Epithelial cell of proximal tubule (primary cell): ENCODE data around the gene SYNGR4. TPM values are rescaled to one million over a fixed set of nuclear protein-coding genes. Genes with fewer than 3 reads are reported as not detected.
"Not testable (repeated sequence)": the region's sequence is repeated elsewhere in the genome, so short reads cannot be mapped to it uniquely, and the experiment has no call there.

ENCODE experiments used
- DNase-seq: peaks from one replicate; pipeline ENCODE4 v3.0.0-alpha.2; 2011; ENCODE audit warnings: low read depth
- H3K4me3 ChIP-seq: 2 replicates; pipeline ENCODE4 v1.5.1; 2011; ENCODE audit warnings: low read depth, mild to moderate bottlenecking, low read length
- total RNA-seq: library from RNA; depleted of rRNA; stranded (reverse); fragments of >200 nt; gene quantifications from 2 replicates; pipeline ENCODE4 v1.2.3, GENCODE V29; 2015
- TF ChIP-seq, protein P1 (sequence below): conservative IDR thresholded peaks from 2 replicates; pipeline ENCODE4 v1.5.1; 2012; ENCODE audit warnings: low read depth, mild to moderate bottlenecking, low read length

The SYNGR4 gene, protein sequence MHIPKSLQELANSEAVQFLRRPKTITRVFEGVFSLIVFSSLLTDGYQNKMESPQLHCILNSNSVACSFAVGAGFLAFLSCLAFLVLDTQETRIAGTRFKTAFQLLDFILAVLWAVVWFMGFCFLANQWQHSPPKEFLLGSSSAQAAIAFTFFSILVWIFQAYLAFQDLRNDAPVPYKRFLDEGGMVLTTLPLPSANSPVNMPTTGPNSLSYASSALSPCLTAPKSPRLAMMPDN
- total RNA-seq = not detected in 2 replicates

DNA sequence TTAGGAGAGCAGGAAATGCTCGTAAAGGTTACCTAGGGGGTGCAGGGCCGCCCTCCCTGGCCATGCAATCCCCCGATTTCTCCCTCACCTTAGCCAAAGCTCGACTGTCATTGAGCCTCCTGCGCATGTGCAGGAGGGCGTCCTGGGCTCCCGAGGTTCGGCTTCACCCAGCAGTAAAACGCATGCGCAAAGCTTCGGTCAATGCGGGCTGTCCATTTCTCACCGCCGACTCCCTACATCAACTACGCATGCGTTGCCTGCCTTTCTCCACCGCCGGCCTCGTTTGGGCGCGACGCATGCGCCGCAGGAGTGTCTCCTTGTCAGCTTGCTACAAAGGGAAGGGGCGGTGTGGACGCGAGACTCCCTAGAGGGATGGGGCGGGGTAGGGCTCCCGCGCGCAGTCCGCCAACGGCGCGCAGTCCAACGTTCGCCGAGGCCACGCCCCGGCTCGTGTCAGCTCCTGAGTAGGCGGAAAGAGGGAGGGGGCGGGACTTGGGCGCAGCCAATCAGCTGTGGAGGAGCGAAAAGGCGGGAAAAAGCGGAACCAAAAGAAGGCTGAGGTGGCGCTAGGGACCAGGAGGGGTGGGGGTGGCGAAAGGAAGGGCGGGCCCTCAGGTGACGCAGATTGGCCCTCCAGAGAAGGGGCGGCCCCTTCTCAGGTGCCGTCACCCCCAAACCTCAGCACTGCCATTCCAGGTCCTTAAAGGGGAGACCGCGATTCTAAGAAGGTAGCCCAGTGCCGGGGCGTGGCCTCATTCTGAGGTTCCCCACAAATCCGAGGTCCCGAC is at the start of gene SYNGR4, which contains the start of gene TMEM143:
TSS of gene SYNGR4 (plus strand) at position 558 of the 788 bp plus-strand sequence. CDS start 1,476 bp downstream, outside the sequence.
TSS of gene TMEM143 (minus strand) at position 131 of the 788 bp plus-strand sequence. CDS start at position 111, 20 bp downstream.
- peak; percentile 74 for DNase-seq
- H3K4me3 ChIP-seq = peak within 1 kb of the TSS; percentile 83
- TF ChIP-seq, protein P1, sequence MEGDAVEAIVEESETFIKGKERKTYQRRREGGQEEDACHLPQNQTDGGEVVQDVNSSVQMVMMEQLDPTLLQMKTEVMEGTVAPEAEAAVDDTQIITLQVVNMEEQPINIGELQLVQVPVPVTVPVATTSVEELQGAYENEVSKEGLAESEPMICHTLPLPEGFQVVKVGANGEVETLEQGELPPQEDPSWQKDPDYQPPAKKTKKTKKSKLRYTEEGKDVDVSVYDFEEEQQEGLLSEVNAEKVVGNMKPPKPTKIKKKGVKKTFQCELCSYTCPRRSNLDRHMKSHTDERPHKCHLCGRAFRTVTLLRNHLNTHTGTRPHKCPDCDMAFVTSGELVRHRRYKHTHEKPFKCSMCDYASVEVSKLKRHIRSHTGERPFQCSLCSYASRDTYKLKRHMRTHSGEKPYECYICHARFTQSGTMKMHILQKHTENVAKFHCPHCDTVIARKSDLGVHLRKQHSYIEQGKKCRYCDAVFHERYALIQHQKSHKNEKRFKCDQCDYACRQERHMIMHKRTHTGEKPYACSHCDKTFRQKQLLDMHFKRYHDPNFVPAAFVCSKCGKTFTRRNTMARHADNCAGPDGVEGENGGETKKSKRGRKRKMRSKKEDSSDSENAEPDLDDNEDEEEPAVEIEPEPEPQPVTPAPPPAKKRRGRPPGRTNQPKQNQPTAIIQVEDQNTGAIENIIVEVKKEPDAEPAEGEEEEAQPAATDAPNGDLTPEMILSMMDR = no peak

DNA sequence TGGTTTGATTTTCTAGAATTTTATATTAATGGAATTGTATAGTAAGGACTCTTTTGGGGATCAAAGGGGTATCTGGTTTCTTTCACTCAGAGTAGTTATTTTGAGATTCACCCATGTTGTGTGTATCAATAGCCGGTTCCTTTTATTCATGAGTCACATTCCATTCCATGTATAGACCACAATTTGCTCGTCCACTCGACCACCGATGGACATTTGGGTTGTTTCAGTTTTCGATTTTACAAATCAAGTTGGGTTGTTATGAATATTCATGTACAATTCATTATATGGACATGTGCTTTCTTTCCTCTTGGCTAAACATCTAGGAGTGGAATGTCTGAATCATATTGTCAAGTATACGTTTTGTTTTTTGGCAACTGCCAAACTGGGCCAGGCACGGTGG is 48.5 kb upstream of the SYNGR4 start:
- H3K4me3 ChIP-seq = no peak overlapping the region
- no peak for DNase-seq
- TF ChIP-seq, protein P1 = no peak

DNA sequence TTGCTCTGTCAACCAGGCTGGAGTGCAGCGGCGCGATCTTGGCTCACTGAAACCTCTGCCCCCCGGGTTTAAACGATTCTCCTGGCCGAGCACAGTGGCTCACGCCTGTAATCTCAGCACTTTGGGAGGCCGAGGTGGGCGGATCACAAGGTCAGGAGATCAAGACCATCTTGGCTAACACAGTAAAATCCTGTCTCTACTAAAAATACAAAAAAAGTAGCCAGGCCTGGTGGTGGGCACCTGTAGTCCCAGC is 46.5 kb upstream of the SYNGR4 start:
- not testable (repeated sequence) for H3K4me3 ChIP-seq, DNase-seq

DNA sequence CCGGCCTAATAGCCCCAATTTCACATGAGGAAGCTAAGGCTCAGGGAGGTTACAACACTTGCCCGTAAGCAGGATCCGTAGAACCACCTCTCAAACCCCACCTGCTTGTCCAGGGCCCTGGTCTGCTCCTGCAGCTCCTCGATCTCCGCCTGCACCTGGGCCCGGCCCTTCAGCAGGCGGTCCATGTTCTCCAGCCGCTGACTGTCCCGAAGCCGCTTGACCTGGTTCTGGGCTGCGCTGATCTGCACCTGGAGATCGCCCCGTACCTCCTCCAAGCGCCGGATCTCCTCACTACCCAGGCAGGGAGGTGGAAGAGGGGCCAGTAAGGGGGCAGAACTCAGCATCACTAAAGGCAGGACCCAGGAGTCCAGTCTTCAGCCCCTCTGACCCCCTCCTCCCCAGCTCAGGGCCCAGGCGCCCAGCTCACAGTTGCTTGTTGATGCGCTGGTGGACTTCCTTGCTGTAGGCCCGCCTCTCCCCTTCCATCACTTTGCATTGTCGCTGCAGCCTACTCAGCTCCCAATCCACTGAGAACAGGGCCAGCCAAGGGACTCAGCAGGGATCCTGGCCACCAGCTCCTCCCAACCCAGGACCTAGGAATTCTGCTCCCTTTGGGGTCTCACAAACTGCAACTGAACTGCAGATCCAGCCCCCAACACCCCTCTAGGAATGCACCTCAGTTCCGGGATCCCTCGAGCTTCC is 45.7 kb upstream of the SYNGR4 start:
- TF ChIP-seq, protein P1 = no peak

DNA sequence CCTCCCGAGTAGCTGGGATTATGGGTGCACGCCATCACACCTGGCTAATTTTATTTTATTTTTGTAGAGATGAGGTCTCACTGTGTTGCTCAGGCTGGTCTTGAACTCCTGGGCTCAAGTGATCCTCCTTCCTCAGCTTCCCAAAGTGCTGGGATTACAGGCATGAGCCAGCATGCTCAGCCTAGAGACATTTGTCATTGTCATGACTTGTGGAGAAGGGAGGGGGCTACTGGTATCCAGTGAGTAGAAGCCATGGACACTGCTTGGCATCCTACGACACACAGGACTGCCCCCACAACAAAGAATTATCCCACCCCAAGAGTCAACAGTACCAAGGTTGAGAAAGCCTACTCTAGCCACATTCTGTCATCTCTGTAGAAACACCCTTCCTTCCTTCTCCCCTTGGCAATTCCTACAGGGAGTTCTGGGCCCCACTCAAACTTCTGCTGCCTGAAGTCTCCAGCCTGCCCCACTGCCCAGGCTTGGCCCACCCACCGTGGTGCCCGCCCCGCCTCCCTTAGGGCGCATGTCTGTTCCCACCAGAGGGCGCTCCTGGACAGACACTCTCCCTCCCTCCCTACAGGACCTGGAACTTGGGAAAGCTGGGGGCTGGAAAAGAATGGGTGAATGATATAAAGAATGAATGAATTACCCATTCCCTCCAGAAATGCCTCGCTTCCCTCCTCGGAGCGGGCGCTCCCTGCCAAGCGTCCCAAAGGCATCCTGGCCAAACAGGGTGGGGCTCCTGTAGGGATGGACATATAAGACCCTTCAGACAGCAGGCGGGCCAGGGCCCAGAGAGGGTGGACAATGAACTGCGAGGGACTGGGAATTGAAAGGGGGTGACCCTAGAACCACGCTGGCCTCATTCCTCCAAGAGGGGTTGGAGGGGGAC is 44.3 kb upstream of the SYNGR4 start:
- no peak overlapping the region for H3K4me3 ChIP-seq
- TF ChIP-seq, protein P1 = peak; percentile 86
- DNase-seq = no peak

More for the DNA sequence above, 45.7 kb upstream of the SYNGR4 start:
- DNase-seq = no peak
- H3K4me3 ChIP-seq = no peak overlapping the region

DNA sequence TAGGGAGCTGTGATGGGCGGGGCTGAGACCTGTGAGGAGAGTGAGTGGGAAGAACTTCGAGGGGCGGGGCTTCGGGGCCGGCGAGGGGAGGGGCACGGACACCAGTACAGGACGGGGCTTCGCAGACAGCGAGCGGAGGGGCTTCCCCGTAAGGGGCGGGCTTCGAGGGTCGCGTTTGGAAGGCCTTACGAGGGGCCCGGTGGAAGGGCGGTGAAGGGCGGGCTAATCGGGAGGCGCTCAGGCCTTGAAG is 42.9 kb upstream of the SYNGR4 start:
- no peak for DNase-seq
- TF ChIP-seq, protein P1 = no peak
- H3K4me3 ChIP-seq = peak overlapping the region; percentile 65
